Ectodermal cell (in vitro differentiated cells): ENCODE results near the gene OR1E2.
"Not testable (repeated sequence)": the region's sequence is repeated elsewhere in the genome, so short reads cannot be mapped to it uniquely, and the experiment has no call there.

Experiments
- H3K27ac ChIP-seq: 2 replicates; pipeline ENCODE4 v1.7.0; 2013; ENCODE audit warnings: mild to moderate bottlenecking, low read depth, low read length; ENCODE audit not compliant: insufficient read depth, poor library complexity, severe bottlenecking
- H3K27me3 ChIP-seq: 2 replicates; pipeline ENCODE4 v1.7.0; 2013; ENCODE audit warnings: mild to moderate bottlenecking, low read length; ENCODE audit not compliant: insufficient read depth, control insufficient read depth, poor library complexity, severe bottlenecking
- H3K36me3 ChIP-seq: one replicate; pipeline ENCODE4 v1.7.0; 2013; ENCODE audit warnings: low read length; ENCODE audit not compliant: control insufficient read depth, insufficient read depth
- H3K4me1 ChIP-seq: one replicate; pipeline ENCODE4 v1.7.0; 2013; ENCODE audit warnings: low read length; ENCODE audit not compliant: control insufficient read depth, insufficient read depth
- H3K4me3 ChIP-seq: 2 replicates; pipeline ENCODE4 v1.7.0; 2013; ENCODE audit warnings: low read depth, low read length, control low read depth; ENCODE audit not compliant: insufficient read depth
- H3K9me3 ChIP-seq: 2 replicates; pipeline ENCODE4 v1.7.0; 2013; ENCODE audit warnings: mild to moderate bottlenecking, low read length, moderate library complexity; ENCODE audit not compliant: control insufficient read depth
- WGBS, 2 experiments: methylation state at CpG; one replicate each; pipeline ENCODE4 v1.1.7; 2013; ENCODE audit warnings: missing lambda C conversion rate in 2 of 2; 5-methylcytosine and 5-hydroxymethylcytosine counted together

Gene OR1E2

DNA sequence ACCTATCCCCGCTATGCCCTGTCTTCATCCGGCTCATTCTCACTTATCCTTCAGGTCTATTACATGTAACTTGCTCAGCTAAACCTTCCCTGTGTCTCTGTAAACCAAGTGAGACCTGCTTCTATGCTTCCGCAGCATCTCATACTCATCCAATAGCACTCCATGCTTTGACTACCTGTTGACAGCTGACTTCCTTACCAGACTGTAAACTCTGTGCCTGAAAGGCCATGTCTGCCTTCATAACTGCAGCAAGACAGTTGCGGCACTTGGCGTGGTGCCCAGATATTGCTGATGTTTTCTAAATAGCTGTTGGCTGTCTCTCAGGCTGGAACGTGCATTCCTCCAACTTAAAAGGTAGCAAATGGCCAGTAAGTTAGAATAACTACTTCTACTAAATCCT is 33.6 kb downstream of the OR1E2 start:
- Histone ChIP-seq H3K4me3 (no peak overlapping the region), H3K27me3 (no peaks in the 10 kb centered on the region), H3K36me3 (no peaks in the 10 kb centered on the region), H3K9me3 (peaks cover 3% of the 10 kb centered on the region), H3K27ac (no peak overlapping the region), H3K4me1 (no peaks in the 10 kb centered on the region)
- WGBS, 2 experiments: 70 to 72% methylated on average over 6 of the region's 6 CpGs

DNA sequence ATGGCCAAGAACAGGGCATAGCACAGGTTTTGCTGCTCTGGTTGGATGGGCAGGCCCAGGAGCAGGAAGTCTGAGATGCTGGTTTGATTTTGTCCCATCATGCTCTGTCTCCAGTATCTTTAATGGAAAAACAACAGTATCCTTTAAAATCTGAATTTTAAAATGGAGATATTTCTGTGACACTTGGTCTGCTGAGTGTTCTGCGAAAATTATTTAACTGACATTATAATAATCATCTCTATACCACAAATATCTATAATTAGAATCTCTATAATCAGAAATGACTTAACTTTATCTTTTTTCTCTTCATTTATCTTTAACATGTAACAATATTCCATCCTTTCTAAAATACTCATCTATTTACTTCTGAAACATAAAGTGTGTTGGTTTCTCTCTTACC is 35.3 kb downstream of the OR1E2 start, which contains the start of gene OR1E1:
OR1E1 (minus strand) TSS at position 101 of the 400 bp plus-strand sequence; CDS start at position 101, 0 bp downstream.
- peaks cover 6% of the 10 kb centered on the region for H3K9me3 ChIP-seq
- H3K27me3 ChIP-seq: no peaks in the 10 kb centered on the region
- no peaks in the 10 kb centered on the region for H3K4me1 ChIP-seq
- H3K4me3 ChIP-seq: no peak within 1 kb of the TSS
- WGBS, 2 experiments: 80% methylated on average over 1 of the region's 1 CpG
- no peak within 1 kb of the TSS for H3K27ac ChIP-seq
- no peaks in the 10 kb centered on the region for H3K36me3 ChIP-seq

DNA sequence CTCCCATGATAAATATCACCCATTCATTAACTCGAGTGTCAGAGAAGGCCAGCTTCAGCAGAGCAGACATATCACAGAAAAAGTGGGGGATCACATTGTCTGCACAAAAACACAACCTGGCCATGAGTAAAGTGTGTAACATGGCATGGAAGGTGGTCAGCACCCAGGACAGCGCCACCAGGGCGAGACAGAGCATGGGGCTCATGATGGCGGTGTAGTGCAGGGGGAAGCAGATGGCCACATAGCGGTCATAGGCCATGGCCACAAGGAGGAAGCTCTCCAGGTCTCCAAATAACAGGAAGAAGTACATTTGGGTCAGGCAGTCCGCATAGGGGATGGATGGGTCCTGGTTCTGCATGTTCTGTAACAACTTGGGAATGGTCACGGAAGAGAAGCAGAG is 35.8 kb downstream of the OR1E2 start:
- H3K4me1 ChIP-seq, H3K36me3 ChIP-seq, H3K27me3 ChIP-seq, H3K9me3 ChIP-seq, H3K4me3 ChIP-seq, H3K27ac ChIP-seq: not testable (repeated sequence)
- 57 to 59% methylated on average over 7 of the region's 7 CpGs for WGBS, 2 experiments

DNA sequence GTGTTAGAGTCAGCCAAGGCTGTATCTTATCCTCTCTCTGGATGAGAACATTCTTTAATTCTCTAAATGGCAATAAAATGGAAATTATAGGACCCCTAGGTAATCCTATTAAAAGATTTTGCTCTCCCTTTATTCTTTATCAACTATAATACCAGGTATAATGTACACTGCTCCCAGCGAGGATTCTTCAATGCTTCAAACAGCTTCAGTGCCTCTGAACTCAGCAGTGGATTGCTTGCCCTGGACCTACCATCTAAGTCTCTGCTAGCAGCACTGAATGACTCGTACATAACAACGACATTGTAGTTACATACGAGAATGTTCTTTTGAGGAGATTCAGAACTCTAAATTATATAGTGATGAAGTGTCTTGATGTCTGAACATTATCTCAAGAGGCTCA is 43.9 kb downstream of the OR1E2 start:
- H3K9me3 ChIP-seq: peaks cover 2% of the 10 kb centered on the region
- H3K4me1 ChIP-seq: no peaks in the 10 kb centered on the region
- H3K36me3 ChIP-seq: no peaks in the 10 kb centered on the region
- no peak overlapping the region for H3K27ac ChIP-seq
- 71 to 80% methylated on average over 4 of the region's 4 CpGs for WGBS, 2 experiments
- no peak overlapping the region for H3K4me3 ChIP-seq
- peaks cover 18% of the 10 kb centered on the region for H3K27me3 ChIP-seq

GRCh38 chr17:3385869-3386816 is 47.5 kb downstream of the OR1E2 start, which contains the start of gene OR3A2:
OR3A2 (minus strand) TSS chr17:3386308.
- Histone ChIP-seq H3K4me1 (no peaks in the 10 kb centered on the region), H3K4me3 (no peak within 1 kb of the TSS), H3K27me3 (peaks cover 18% of the 10 kb centered on the region), H3K36me3 (no peaks in the 10 kb centered on the region), H3K27ac (no peak within 1 kb of the TSS), H3K9me3 (no peaks in the 10 kb centered on the region)
- 71 to 72% methylated on average over 92 of the region's 92 CpGs for WGBS, 2 experiments
